WTC11 (cell line): ENCODE data around the gene BBS5. TPM values are rescaled to one million over a fixed set of nuclear protein-coding genes. Genes with fewer than 3 reads are reported as not detected.

Experiments
- ATAC-seq: fragments of 200-7000 bp; cut with Tn5 transposase; 2 replicates; pipeline ENCODE4 v1.10.0; 2021; ENCODE audit warnings: mild to moderate bottlenecking, moderate library complexity
- CTCF ChIA-PET: fragments of 300-600 bp; sonication (Branson Sonifier 250); formaldehyde crosslinking; loops from one replicate; lab custom pipeline; 2021; ENCODE audit warnings: antibody characterized with exemption; lab: Charles Lee
- POLR2A ChIA-PET: fragments of 350-600 bp; sonication (Branson Sonifier 250); formaldehyde crosslinking; loops from one replicate; lab custom pipeline; 2021; ENCODE audit warnings: antibody characterized with exemption; lab: Charles Lee
- DNase-seq: peaks from one replicate; pipeline ENCODE4 v3.0.0; 2021; ENCODE audit warnings: low spot score
- H3K27ac Mint-ChIP-seq: 2 replicates; pipeline ENCODE4 v1.8.0; 2021; ENCODE audit warnings: mixed read lengths
- H3K27me3 Mint-ChIP-seq: 2 replicates; pipeline ENCODE4 v1.8.0; 2021; ENCODE audit warnings: low read depth, mild to moderate bottlenecking, moderate library complexity, mixed read lengths
- H3K36me3 Mint-ChIP-seq: 2 replicates; pipeline ENCODE4 v1.8.0; 2021; ENCODE audit warnings: mixed read lengths
- H3K4me1 Mint-ChIP-seq: 2 replicates; pipeline ENCODE4 v1.8.0; 2022; ENCODE audit warnings: mixed read lengths
- H3K4me3 Mint-ChIP-seq: 2 replicates; pipeline ENCODE4 v1.8.0; 2021; ENCODE audit warnings: mild to moderate bottlenecking, moderate library complexity, mixed read lengths
- H3K9me3 Mint-ChIP-seq: 2 replicates; pipeline ENCODE4 v1.8.0; 2021; ENCODE audit warnings: mixed read lengths
- ATF1 ChIP-seq: sonication (generic); formaldehyde crosslinking; IDR thresholded peaks from 2 replicates; pipeline ENCODE4 v1.8.1; 2023; ENCODE audit warnings: mild to moderate bottlenecking, moderate library complexity, missing genetic modification reagents
- ESRRA ChIP-seq: sonication (generic); formaldehyde crosslinking; IDR thresholded peaks from 2 replicates; pipeline ENCODE4 v1.8.1; 2022; ENCODE audit warnings: mild to moderate bottlenecking, missing genetic modification reagents, borderline replicate concordance
- FOXJ3 ChIP-seq: sonication (generic); formaldehyde crosslinking; IDR thresholded peaks from 2 replicates; pipeline ENCODE4 v1.9.0; 2021; ENCODE audit warnings: missing genetic modification reagents, mild to moderate bottlenecking, borderline replicate concordance
- FOXK1 ChIP-seq: sonication (generic); formaldehyde crosslinking; IDR thresholded peaks from 2 replicates; pipeline ENCODE4 v1.8.0; 2022; ENCODE audit warnings: mild to moderate bottlenecking, moderate library complexity, missing genetic modification reagents
- GTF2I ChIP-seq: fragments of 250-450 bp; sonication (Bioruptor Pico); conservative IDR thresholded peaks from 2 replicates; pipeline ENCODE4 v1.4.0; 2021; ENCODE audit warnings: mild to moderate bottlenecking
- MAX ChIP-seq: sonication (generic); formaldehyde crosslinking; IDR thresholded peaks from 2 replicates; pipeline ENCODE4 v1.8.0; 2022; ENCODE audit warnings: mild to moderate bottlenecking, missing genetic modification reagents
- NFE2L1 ChIP-seq: sonication (generic); formaldehyde crosslinking; IDR thresholded peaks from 2 replicates; pipeline ENCODE4 v1.8.1; 2023; ENCODE audit warnings: missing genetic modification reagents
- SP1 ChIP-seq: sonication (generic); formaldehyde crosslinking; conservative IDR thresholded peaks from 2 replicates; pipeline ENCODE4 v1.8.1; 2022; ENCODE audit warnings: missing genetic modification reagents
- ZNF532 ChIP-seq: fragments of 250-450 bp; sonication (Bioruptor Pico); IDR thresholded peaks from 2 replicates; pipeline ENCODE4 v1.9.0; 2021; ENCODE audit warnings: mild to moderate bottlenecking, borderline replicate concordance
- total RNA-seq: library from RNA; stranded (reverse); gene quantifications from 3 replicates; pipeline ENCODE4 v1.2.3, GENCODE V29; 2021

BBS5 gene
- total RNA-seq, 1 experiment from 2014 or later = 0.90 TPM

GRCh38 chr2:169540146-169540545, 60.9 kb downstream of the BBS5 start (continued):
- TF ChIP-seq ZNF532 (CRISPR knock-in tag) = no peak
- TF ChIP-seq ATF1 (CRISPR knock-in tag) = no peak

- ChIA-PET CTCF (no interaction called here), POLR2A (no interaction called here)
- no peaks in the 10 kb centered on the region for H3K4me1 Mint-ChIP-seq
Measured at GRCh38 chr2:169542433-169542832, 63.1 kb downstream of the BBS5 start.

GRCh38 chr2:169546756-169547155, 67.5 kb downstream of the BBS5 start:
- Mint-ChIP-seq H3K4me1 (peaks cover 2% of the 10 kb centered on the region), H3K4me3 (no peak overlapping the region)
- CTCF ChIA-PET = no interaction called here

More at GRCh38 chr2:169542433-169542832, 63.1 kb downstream of the BBS5 start:
- Mint-ChIP-seq H3K27ac (no peak overlapping the region), H3K9me3 (no peaks in the 10 kb centered on the region), H3K4me3 (no peak overlapping the region), H3K36me3 (peaks cover 50% of the 10 kb centered on the region), H3K27me3 (no peaks in the 10 kb centered on the region)
- no peak for TF ChIP-seq FOXJ3
- no peak for TF ChIP-seq SP1 (CRISPR knock-in tag)
- TF ChIP-seq GTF2I = no peak
- no peak for TF ChIP-seq MAX (CRISPR knock-in tag)
- no peak for DNase-seq
- ATAC-seq = no peak

More at GRCh38 chr2:169546756-169547155, 67.5 kb downstream of the BBS5 start:
- POLR2A ChIA-PET = no interaction called here
- H3K27ac Mint-ChIP-seq = no peak overlapping the region; the same call in 1 of the 2 replicates
- H3K36me3 Mint-ChIP-seq = peaks cover 45% of the 10 kb centered on the region
- no peaks in the 10 kb centered on the region for H3K27me3 Mint-ChIP-seq
- no peak for DNase-seq
- H3K9me3 Mint-ChIP-seq = no peaks in the 10 kb centered on the region
- no peak for TF ChIP-seq ESRRA
- no peak for TF ChIP-seq NFE2L1 (CRISPR knock-in tag)
- no peak for TF ChIP-seq FOXK1
- TF ChIP-seq, all 79 proteins: peak for 0
- no peak for ATAC-seq

Other genes starting within 250 kb of the BBS5 start
- gene LRP2, start 117.0 kb upstream of the BBS5 start, total RNA-seq = 0.59 to 1.2 TPM (median 1.0 TPM) in 3 replicates
- gene KLHL41, start 30.2 kb downstream of the BBS5 start, total RNA-seq = not detected in 3 replicates
- gene FASTKD1, start 94.4 kb downstream of the BBS5 start, total RNA-seq = 69.7 to 72.4 TPM (median 71.2 TPM) in 3 replicates
- 63.7 to 77.7 TPM (median 72.2 TPM) in 3 replicates for gene PPIG, start 104.9 kb downstream of the BBS5 start, total RNA-seq
- 0.20 to 0.60 TPM (median 0.25 TPM) in 3 replicates for gene CFAP210, start 214.9 kb downstream of the BBS5 start, total RNA-seq
- 6.1 to 8.1 TPM (median 7.3 TPM) in 3 replicates for gene PHOSPHO2, start 215.0 kb downstream of the BBS5 start, total RNA-seq